NAMALWA (cell line): Measurements from ENCODE around the gene KAZN.

ENCODE experiments used
- DNase-seq: peaks from one replicate; pipeline ENCODE4 v3.0.0-alpha.2; 2015; ENCODE audit warnings: low spot score

Gene KAZN

GRCh38 chr1:14677292-14677971 lies 78.9 kb downstream of the KAZN start:
- no peak for DNase-seq

GRCh38 chr1:14678011-14678638 lies 79.6 kb downstream of the KAZN start:
- DNase-seq, result peak; percentile 95

GRCh38 chr1:14679027-14679688 lies 80.7 kb downstream of the KAZN start:
- DNase-seq, result peak; percentile 50

- DNase-seq, result no peak
Observed at GRCh38 chr1:14681182-14681581, 82.7 kb downstream of the KAZN start.

GRCh38 chr1:14682941-14683621 lies 84.6 kb downstream of the KAZN start:
- no peak for DNase-seq

GRCh38 chr1:14685078-14685477 lies 86.6 kb downstream of the KAZN start:
- no peak for DNase-seq

GRCh38 chr1:14686701-14687100 lies 88.2 kb downstream of the KAZN start:
- no peak for DNase-seq

GRCh38 chr1:14687147-14687546 lies 88.7 kb downstream of the KAZN start:
- DNase-seq, result no peak

- no peak for DNase-seq
Observed at GRCh38 chr1:14689996-14690615, 91.6 kb downstream of the KAZN start.

- DNase-seq, result no peak
Observed at GRCh38 chr1:14693949-14694348, 95.5 kb downstream of the KAZN start.

GRCh38 chr1:14694589-14694988 lies 96.1 kb downstream of the KAZN start:
- no peak for DNase-seq

- DNase-seq, result no peak
Observed at GRCh38 chr1:14696761-14697160, 98.3 kb downstream of the KAZN start.

GRCh38 chr1:14697353-14697752 lies 98.9 kb downstream of the KAZN start:
- DNase-seq, result no peak

GRCh38 chr1:14698314-14698713 lies 99.8 kb downstream of the KAZN start:
- peak; percentile 33 for DNase-seq

GRCh38 chr1:14699620-14700019 lies 101.1 kb downstream of the KAZN start:
- no peak for DNase-seq

- DNase-seq, result no peak
Observed at GRCh38 chr1:14704846-14705245, 106.4 kb downstream of the KAZN start.

- no peak for DNase-seq
Observed at GRCh38 chr1:14705824-14706223, 107.3 kb downstream of the KAZN start.

GRCh38 chr1:14706631-14707030 lies 108.1 kb downstream of the KAZN start:
- DNase-seq, result no peak

- DNase-seq, result no peak
Observed at GRCh38 chr1:14707531-14708445, 109.3 kb downstream of the KAZN start.

GRCh38 chr1:14710331-14710730 lies 111.8 kb downstream of the KAZN start:
- no peak for DNase-seq

GRCh38 chr1:14712136-14712535 lies 113.7 kb downstream of the KAZN start:
- DNase-seq, result no peak
